H9 (cell line): ENCODE data around the gene OR5A2. TPM values are rescaled to one million over a fixed set of nuclear protein-coding genes. Genes with fewer than 3 reads are reported as not detected.
"Not testable (repeated sequence)": the region's sequence is repeated elsewhere in the genome, so short reads cannot be mapped to it uniquely, and the experiment has no call there.

Experiments
- DNase-seq: peaks from one replicate; pipeline ENCODE4 v3.0.0-alpha.2; 2017
- H2AFZ ChIP-seq: one replicate; pipeline ENCODE4 v1.6.1; 2013; ENCODE audit warnings: mild to moderate bottlenecking, low read length, control low read depth, moderate library complexity
- H2AK5ac ChIP-seq: 2 replicates; pipeline ENCODE4 v1.6.1; 2013; ENCODE audit warnings: low read length, control low read depth, mixed read lengths; ENCODE audit not compliant: insufficient read length
- H2BK120ac ChIP-seq: one replicate; pipeline ENCODE4 v1.6.1; 2013; ENCODE audit warnings: low read depth, mild to moderate bottlenecking, low read length, control low read depth, inconsistent platforms; ENCODE audit not compliant: poor library complexity, severe bottlenecking
- H2BK12ac ChIP-seq: 2 replicates; pipeline ENCODE4 v1.6.1; 2013; ENCODE audit warnings: low read length, control low read depth, mixed read lengths, low read depth; ENCODE audit not compliant: insufficient read length
- H2BK15ac ChIP-seq: 2 replicates; pipeline ENCODE4 v1.6.1; 2013; ENCODE audit warnings: low read depth, low read length, control low read depth
- H2BK20ac ChIP-seq: one replicate; pipeline ENCODE4 v1.6.1; 2013; ENCODE audit warnings: low read depth, mild to moderate bottlenecking, low read length, control low read depth, inconsistent platforms; ENCODE audit not compliant: poor library complexity, severe bottlenecking
- H2BK5ac ChIP-seq: 2 replicates; pipeline ENCODE4 v1.6.1; 2013; ENCODE audit warnings: low read length, control low read depth, mixed read lengths; ENCODE audit not compliant: insufficient read length
- H3K14ac ChIP-seq: 2 replicates; pipeline ENCODE4 v1.6.1; 2013; ENCODE audit warnings: low read length, control low read depth; ENCODE audit not compliant: insufficient read depth
- H3K18ac ChIP-seq: 2 replicates; pipeline ENCODE4 v1.6.1; 2013; ENCODE audit warnings: low read depth, mild to moderate bottlenecking, mixed read lengths, low read length, control low read depth; ENCODE audit not compliant: insufficient read length
- H3K23ac ChIP-seq: 2 replicates; pipeline ENCODE4 v1.6.1; 2013; ENCODE audit warnings: low read length, control low read depth, mixed read lengths, low read depth; ENCODE audit not compliant: insufficient read length
- H3K23me2 ChIP-seq: 2 replicates; pipeline ENCODE4 v1.6.1; 2013; ENCODE audit warnings: low read depth, mild to moderate bottlenecking, mixed read lengths, low read length, control low read depth; ENCODE audit not compliant: insufficient read length, poor library complexity, severe bottlenecking
- H3K27ac ChIP-seq: 2 replicates; pipeline ENCODE4 v1.5.1; 2013; ENCODE audit warnings: low read length, control low read depth, mixed read lengths, low read depth; ENCODE audit not compliant: insufficient read length
- H3K27me3 ChIP-seq: 2 replicates; pipeline ENCODE4 v1.6.1; 2013; ENCODE audit warnings: low read length, control low read depth, inconsistent platforms; ENCODE audit not compliant: insufficient read depth
- H3K4ac ChIP-seq: 2 replicates; pipeline ENCODE4 v1.6.1; 2013; ENCODE audit warnings: low read depth, mild to moderate bottlenecking, control low read depth, inconsistent platforms, low read length, moderate library complexity
- H3K4me1 ChIP-seq: 2 replicates; pipeline ENCODE4 v1.6.1; 2013; ENCODE audit warnings: low read length, control low read depth, inconsistent platforms; ENCODE audit not compliant: insufficient read depth
- H3K4me2 ChIP-seq: 2 replicates; pipeline ENCODE4 v1.6.1; 2013; ENCODE audit warnings: low read length, control low read depth, mixed read lengths; ENCODE audit not compliant: insufficient read length, insufficient read depth
- H3K56ac ChIP-seq: 2 replicates; pipeline ENCODE4 v1.6.1; 2013; ENCODE audit warnings: low read depth, mild to moderate bottlenecking, mixed read lengths, low read length, control low read depth; ENCODE audit not compliant: insufficient read length
- H3K79me1 ChIP-seq: 2 replicates; pipeline ENCODE4 v1.6.1; 2013; ENCODE audit warnings: low read depth, mild to moderate bottlenecking, moderate library complexity, low read length, control low read depth, inconsistent platforms; ENCODE audit not compliant: insufficient read depth, poor library complexity, severe bottlenecking
- H3K79me2 ChIP-seq: 2 replicates; pipeline ENCODE4 v1.6.1; 2013; ENCODE audit warnings: low read length, control low read depth, inconsistent platforms; ENCODE audit not compliant: insufficient read depth
- H3K9ac ChIP-seq: 2 replicates; pipeline ENCODE4 v1.6.1; 2013; ENCODE audit warnings: low read length, control low read depth, mixed read lengths; ENCODE audit not compliant: insufficient read length; ENCODE audit errors: extremely low read depth
- H3K9me3 ChIP-seq: one replicate; pipeline ENCODE4 v1.6.1; 2013; ENCODE audit warnings: low read depth, low read length, inconsistent platforms; ENCODE audit not compliant: control insufficient read depth
- H3T11ph ChIP-seq: one replicate; pipeline ENCODE4 v1.6.1; 2013; ENCODE audit warnings: mild to moderate bottlenecking, low read length, control low read depth, inconsistent platforms
- H4K20me1 ChIP-seq: one replicate; pipeline ENCODE4 v1.6.1; 2013; ENCODE audit not compliant: control insufficient read depth, insufficient read length, insufficient read depth
- H4K5ac ChIP-seq: 2 replicates; pipeline ENCODE4 v1.6.1; 2013; ENCODE audit warnings: low read depth, mild to moderate bottlenecking, mixed read lengths, low read length, control low read depth; ENCODE audit not compliant: insufficient read length
- H4K8ac ChIP-seq: replicated peaks from 2 replicates; pipeline ENCODE4 v1.6.1; 2013; ENCODE audit warnings: low read length, control low read depth, mixed read lengths, low read depth; ENCODE audit not compliant: insufficient read length
- H4K91ac ChIP-seq: 2 replicates; pipeline ENCODE4 v1.6.1; 2013; ENCODE audit warnings: low read depth, mild to moderate bottlenecking, moderate library complexity, mixed read lengths, low read length, control low read depth; ENCODE audit not compliant: insufficient read length
- H3K27ac Mint-ChIP-seq, 3 experiments: 2 replicates in 2 of 3; 3 replicates in 1 of 3; pipeline ENCODE4 v1.8.0; 2020 to 2021; ENCODE audit warnings: mixed read lengths in 3 of 3, mild to moderate bottlenecking in 1 of 3, moderate library complexity in 1 of 3
- H3K27me3 Mint-ChIP-seq: 2 replicates; pipeline ENCODE4 v1.8.0; 2021; ENCODE audit warnings: low read depth, mild to moderate bottlenecking, moderate library complexity, mixed read lengths
- H3K36me3 Mint-ChIP-seq, 3 experiments: 2 replicates in 2 of 3; 3 replicates in 1 of 3; pipeline ENCODE4 v1.8.0; 2020 to 2021; ENCODE audit warnings: low read depth in 3 of 3, mixed read lengths in 3 of 3; ENCODE audit not compliant: insufficient read depth in 1 of 3
- H3K4me1 Mint-ChIP-seq, 2 experiments: 2 replicates each; pipeline ENCODE4 v1.8.0; 2020; ENCODE audit warnings: mixed read lengths in 2 of 2
- H3K4me3 Mint-ChIP-seq, 2 experiments: 2 replicates in 1 of 2; 3 replicates in 1 of 2; pipeline ENCODE4 v1.8.0; 2020 to 2021; ENCODE audit warnings: mild to moderate bottlenecking in 2 of 2, mixed read lengths in 2 of 2, moderate library complexity in 1 of 2
- H3K9me3 Mint-ChIP-seq, 2 experiments: 2 replicates in 1 of 2; 3 replicates in 1 of 2; pipeline ENCODE4 v1.8.0; 2020; ENCODE audit warnings: mild to moderate bottlenecking in 2 of 2, mixed read lengths in 2 of 2, moderate library complexity in 1 of 2
- WGBS: extraction: QIAGEN DNeasy Blood & Tissue Kit; methylation state at CpG from one replicate; pipeline ENCODE4 v1.1.7; 2013; ENCODE audit warnings: missing lambda C conversion rate, low lambda C conversion rate, mixed read lengths; ENCODE audit not compliant: insufficient read length; ENCODE audit errors: extremely low coverage; 5-methylcytosine and 5-hydroxymethylcytosine counted together
- total RNA-seq: library from RNA; stranded (reverse); gene quantifications from 2 replicates; pipeline ENCODE4 v1.2.1, GENCODE V29; 2021
- TF ChIP-seq, protein P1 (sequence below): fragments of 200-600 bp; sonication (generic); conservative IDR thresholded peaks from 3 replicates; pipeline ENCODE4 v1.8.0; 2021; ENCODE audit warnings: antibody characterized with exemption, mild to moderate bottlenecking

OR5A2 gene
- total RNA-seq, 1 experiment from 2014 or later, result not detected

DNA sequence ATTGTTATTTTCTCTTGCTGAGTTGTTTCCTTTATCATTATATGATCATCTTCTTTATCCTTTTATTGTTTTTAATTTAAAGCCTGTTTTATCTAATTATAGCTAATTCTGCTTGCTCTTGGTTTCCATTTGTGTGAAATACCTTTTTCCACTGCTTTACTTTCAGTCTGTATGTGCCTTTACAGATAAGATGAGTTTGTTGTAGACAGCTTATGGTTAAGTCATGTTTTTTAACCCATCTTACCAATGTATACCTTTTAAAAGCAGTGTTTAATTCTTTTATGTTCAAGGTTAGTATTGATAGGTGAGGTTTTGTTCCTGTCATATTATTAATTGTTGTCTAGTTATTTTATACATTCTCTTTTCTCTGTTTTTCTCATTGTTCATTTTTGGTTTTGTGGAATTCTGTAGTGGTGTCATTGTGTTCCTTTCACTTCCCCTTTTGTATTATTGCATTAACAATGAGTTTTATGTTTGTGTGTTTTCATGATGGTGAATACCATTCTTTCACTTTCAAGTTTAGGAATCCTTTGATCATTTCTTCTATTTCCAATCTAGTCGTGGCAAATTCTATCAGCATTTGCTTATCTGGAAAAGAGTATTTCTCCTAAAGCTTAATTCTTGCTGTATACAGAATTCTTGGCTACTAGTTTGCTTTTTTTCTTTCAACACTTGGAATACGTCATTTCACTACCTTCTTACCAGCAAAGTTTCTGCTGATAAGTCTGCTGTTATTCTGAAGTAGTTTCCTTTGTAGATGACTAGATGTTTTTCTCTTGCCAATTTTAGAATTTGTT, 45.8 kb downstream of the OR5A2 start:
- no peak overlapping the region for H2BK15ac ChIP-seq
- H2BK20ac ChIP-seq, result no peak overlapping the region
- no peak overlapping the region for H2AK5ac ChIP-seq
- H3K18ac ChIP-seq, result no peak overlapping the region
- H3K36me3 Mint-ChIP-seq, result peaks cover 0 to 8% (median 4%) of the 10 kb centered on the region in 3 experiments; a peak in 3 of 7 replicates
- no peak overlapping the region for H2AFZ ChIP-seq
- DNase-seq, result no peak
- H4K5ac ChIP-seq, result no peak overlapping the region
- no peaks in the 10 kb centered on the region for H3K23me2 ChIP-seq
- H3K9me3 ChIP-seq, result no peaks in the 10 kb centered on the region
- H3K56ac ChIP-seq, result no peak overlapping the region
- no peaks in the 10 kb centered on the region for H4K20me1 ChIP-seq
- no peak overlapping the region for H3K23ac ChIP-seq
- H3K27ac Mint-ChIP-seq, result no peak overlapping the region
- no peak overlapping the region for H3K4me2 ChIP-seq
- H2BK120ac ChIP-seq, result no peak overlapping the region
- H3K4me1 ChIP-seq, result no peaks in the 10 kb centered on the region
- peaks cover 23 to 36% of the 10 kb centered on the region in 2 experiments for H3K9me3 Mint-ChIP-seq
- no peak overlapping the region for H3K14ac ChIP-seq
- H3K9ac ChIP-seq, result no peak overlapping the region
- H3K27me3 Mint-ChIP-seq, result no peaks in the 10 kb centered on the region; the same call in 1 of the 2 replicates
- no peak overlapping the region for H2BK12ac ChIP-seq
- H3K79me1 ChIP-seq, result no peaks in the 10 kb centered on the region
- H3T11ph ChIP-seq, result no peak overlapping the region
- H3K4me1 Mint-ChIP-seq, result no peaks in the 10 kb centered on the region
- H4K8ac ChIP-seq, result no peak overlapping the region
- no peak overlapping the region for H3K4ac ChIP-seq
- no peaks in the 10 kb centered on the region for H3K27me3 ChIP-seq
- H2BK5ac ChIP-seq, result no peak overlapping the region
- no peak overlapping the region for H4K91ac ChIP-seq
- H3K4me3 Mint-ChIP-seq, result no peak overlapping the region
- no peak overlapping the region for H3K27ac ChIP-seq
- WGBS, result no CpG with 5 or more reads among the region's 2 CpGs
- TF ChIP-seq, protein P1, sequence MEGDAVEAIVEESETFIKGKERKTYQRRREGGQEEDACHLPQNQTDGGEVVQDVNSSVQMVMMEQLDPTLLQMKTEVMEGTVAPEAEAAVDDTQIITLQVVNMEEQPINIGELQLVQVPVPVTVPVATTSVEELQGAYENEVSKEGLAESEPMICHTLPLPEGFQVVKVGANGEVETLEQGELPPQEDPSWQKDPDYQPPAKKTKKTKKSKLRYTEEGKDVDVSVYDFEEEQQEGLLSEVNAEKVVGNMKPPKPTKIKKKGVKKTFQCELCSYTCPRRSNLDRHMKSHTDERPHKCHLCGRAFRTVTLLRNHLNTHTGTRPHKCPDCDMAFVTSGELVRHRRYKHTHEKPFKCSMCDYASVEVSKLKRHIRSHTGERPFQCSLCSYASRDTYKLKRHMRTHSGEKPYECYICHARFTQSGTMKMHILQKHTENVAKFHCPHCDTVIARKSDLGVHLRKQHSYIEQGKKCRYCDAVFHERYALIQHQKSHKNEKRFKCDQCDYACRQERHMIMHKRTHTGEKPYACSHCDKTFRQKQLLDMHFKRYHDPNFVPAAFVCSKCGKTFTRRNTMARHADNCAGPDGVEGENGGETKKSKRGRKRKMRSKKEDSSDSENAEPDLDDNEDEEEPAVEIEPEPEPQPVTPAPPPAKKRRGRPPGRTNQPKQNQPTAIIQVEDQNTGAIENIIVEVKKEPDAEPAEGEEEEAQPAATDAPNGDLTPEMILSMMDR, result no peak
- no peaks in the 10 kb centered on the region for H3K79me2 ChIP-seq

DNA sequence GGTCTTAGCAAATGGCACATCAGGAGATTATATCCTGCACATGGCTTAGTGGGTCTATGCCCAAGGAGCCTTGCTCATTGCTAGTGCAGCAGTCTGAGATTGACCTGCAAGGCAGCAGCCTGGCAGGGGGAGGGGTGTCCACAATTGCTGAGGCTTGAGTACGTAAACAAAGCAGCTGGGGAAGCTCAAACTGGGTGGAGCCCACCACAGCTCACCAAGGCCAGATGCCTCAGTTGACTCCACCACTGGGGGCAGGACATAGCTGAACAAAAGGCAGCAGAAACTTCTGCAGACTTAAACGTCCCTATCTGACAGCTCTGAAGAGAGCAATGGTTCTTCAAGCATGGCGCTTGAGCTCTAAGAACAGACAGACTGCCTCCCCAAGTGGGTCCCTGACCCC, 53.9 kb downstream of the OR5A2 start:
- no CpG with 5 or more reads among the region's 3 CpGs for WGBS
- H3K4me1 ChIP-seq, H3K9ac ChIP-seq, H2BK15ac ChIP-seq, H4K91ac ChIP-seq, H3K27ac ChIP-seq, H2BK120ac ChIP-seq, H3K4me3 Mint-ChIP-seq, H3K23ac ChIP-seq, H4K8ac ChIP-seq, H3K18ac ChIP-seq, H2BK20ac ChIP-seq, H3K23me2 ChIP-seq, H3K9me3 ChIP-seq, H2AK5ac ChIP-seq, H2AFZ ChIP-seq, H3K79me1 ChIP-seq, H3K56ac ChIP-seq, DNase-seq, H3K4ac ChIP-seq, H3K4me2 ChIP-seq, H3K14ac ChIP-seq, H4K20me1 ChIP-seq, H3K27me3 ChIP-seq, H3K27me3 Mint-ChIP-seq, H2BK12ac ChIP-seq, H3T11ph ChIP-seq, H3K27ac Mint-ChIP-seq, H3K79me2 ChIP-seq, H3K4me1 Mint-ChIP-seq, H2BK5ac ChIP-seq, H4K5ac ChIP-seq: not testable (repeated sequence)
- H3K9me3 Mint-ChIP-seq, result peaks cover 47 to 70% of the 10 kb centered on the region in 2 experiments
- H3K36me3 Mint-ChIP-seq, result peaks cover 7 to 25% (median 9%) of the 10 kb centered on the region in 3 experiments; a peak in 4 of 7 replicates
